Kidney epithelial cell (primary cell): Measurements from ENCODE around the gene KRTAP6-1. TPM values are rescaled to one million over a fixed set of nuclear protein-coding genes. Genes with fewer than 3 reads are reported as not detected.

Source experiments
- DNase-seq: peaks from one replicate; pipeline ENCODE4 v3.0.0-alpha.2; 2010; ENCODE audit warnings: low read depth
- H3K27me3 ChIP-seq: 2 replicates; pipeline ENCODE4 v1.6.0; 2011; ENCODE audit warnings: low read length; ENCODE audit not compliant: control insufficient read depth, insufficient read depth
- H3K36me3 ChIP-seq: 2 replicates; pipeline ENCODE4 v1.5.1; 2011; ENCODE audit warnings: low read length; ENCODE audit not compliant: control insufficient read depth, insufficient read depth
- H3K4me3 ChIP-seq: 2 replicates; pipeline ENCODE4 v1.5.1; 2011; ENCODE audit warnings: low read depth, mild to moderate bottlenecking, control low read depth, low read length
- total RNA-seq: library from RNA; depleted of rRNA; stranded (reverse); fragments of >200 nt; gene quantifications from 2 replicates; pipeline ENCODE4 v1.2.3, GENCODE V29; 2015
- TF ChIP-seq, protein P1 (sequence below): IDR thresholded peaks from 2 replicates; pipeline ENCODE4 v1.5.1; 2011; ENCODE audit warnings: mild to moderate bottlenecking, moderate library complexity, low read length, control low read depth, inconsistent platforms; ENCODE audit not compliant: insufficient read depth, poor library complexity, severe bottlenecking

The KRTAP6-1 gene
- total RNA-seq, 1 donor from 2014 or later, result not detected

DNA sequence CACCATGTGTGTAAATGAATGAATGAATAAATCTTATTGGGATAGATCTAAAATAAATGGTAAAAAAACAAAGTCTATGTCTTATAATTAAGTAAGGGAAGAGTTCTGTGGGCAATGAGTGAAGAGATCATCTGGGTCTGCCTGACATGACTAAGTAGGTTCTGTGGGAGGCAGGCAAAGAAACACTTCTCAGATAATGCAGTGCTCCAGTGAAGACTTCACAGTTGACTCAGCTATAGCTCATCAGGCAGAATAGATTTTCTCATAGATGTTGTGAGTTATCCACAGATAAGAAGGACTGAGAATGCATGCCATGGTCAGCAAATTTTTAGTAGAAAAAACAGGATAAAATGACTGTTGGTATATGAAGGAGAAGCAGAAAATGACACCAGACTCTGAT is 36.0 kb downstream of the KRTAP6-1 start:
- H3K36me3 ChIP-seq, result no peaks in the 10 kb centered on the region
- no peak for DNase-seq
- no peaks in the 10 kb centered on the region for H3K27me3 ChIP-seq
- TF ChIP-seq, protein P1, sequence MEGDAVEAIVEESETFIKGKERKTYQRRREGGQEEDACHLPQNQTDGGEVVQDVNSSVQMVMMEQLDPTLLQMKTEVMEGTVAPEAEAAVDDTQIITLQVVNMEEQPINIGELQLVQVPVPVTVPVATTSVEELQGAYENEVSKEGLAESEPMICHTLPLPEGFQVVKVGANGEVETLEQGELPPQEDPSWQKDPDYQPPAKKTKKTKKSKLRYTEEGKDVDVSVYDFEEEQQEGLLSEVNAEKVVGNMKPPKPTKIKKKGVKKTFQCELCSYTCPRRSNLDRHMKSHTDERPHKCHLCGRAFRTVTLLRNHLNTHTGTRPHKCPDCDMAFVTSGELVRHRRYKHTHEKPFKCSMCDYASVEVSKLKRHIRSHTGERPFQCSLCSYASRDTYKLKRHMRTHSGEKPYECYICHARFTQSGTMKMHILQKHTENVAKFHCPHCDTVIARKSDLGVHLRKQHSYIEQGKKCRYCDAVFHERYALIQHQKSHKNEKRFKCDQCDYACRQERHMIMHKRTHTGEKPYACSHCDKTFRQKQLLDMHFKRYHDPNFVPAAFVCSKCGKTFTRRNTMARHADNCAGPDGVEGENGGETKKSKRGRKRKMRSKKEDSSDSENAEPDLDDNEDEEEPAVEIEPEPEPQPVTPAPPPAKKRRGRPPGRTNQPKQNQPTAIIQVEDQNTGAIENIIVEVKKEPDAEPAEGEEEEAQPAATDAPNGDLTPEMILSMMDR, result no peak
- H3K4me3 ChIP-seq, result no peak overlapping the region

DNA sequence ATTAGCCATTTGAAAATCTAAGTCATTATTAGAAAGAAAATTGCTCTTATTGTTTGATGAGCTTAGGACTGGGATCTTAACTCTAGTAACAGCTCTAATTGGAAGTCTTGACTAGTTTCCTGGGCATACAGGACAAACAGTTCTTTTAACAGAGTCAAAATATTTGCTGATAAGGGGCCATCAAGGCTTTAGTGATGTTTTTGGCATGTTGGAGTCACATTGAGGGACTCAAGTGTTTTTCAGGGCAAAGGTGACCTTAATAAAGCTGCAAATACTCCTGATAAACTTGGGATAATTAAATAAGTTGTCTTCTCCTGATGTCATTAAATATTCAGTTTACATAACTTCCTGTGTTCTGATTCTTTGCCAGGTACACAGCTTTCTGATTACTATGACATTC is 46.1 kb downstream of the KRTAP6-1 start:
- H3K36me3 ChIP-seq, result no peaks in the 10 kb centered on the region
- no peaks in the 10 kb centered on the region for H3K27me3 ChIP-seq
- TF ChIP-seq, protein P1, result no peak
- no peak for DNase-seq
- H3K4me3 ChIP-seq, result no peak overlapping the region

DNA sequence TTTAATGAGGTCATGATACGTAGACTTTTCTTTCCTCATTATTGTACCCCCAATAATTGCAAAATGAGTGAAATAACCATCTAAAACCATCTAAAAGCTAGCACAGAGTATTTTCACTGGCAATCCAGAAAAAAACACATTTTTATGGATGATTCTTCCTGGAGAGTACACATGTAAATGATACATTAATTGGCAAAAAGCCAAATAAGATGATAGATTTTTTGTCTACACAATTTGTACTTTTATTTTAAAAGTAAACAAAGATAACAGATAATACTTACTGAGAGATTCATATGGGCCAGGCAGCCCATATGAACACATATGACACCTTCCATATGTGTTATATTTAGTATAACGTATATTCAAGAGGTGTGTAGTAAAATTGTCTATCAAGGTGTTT is 50.1 kb downstream of the KRTAP6-1 start:
- TF ChIP-seq, protein P1, result no peak
- H3K36me3 ChIP-seq, result no peaks in the 10 kb centered on the region
- DNase-seq, result no peak

More for the DNA sequence above, 50.1 kb downstream of the KRTAP6-1 start:
- Histone ChIP-seq H3K4me3 (no peak overlapping the region), H3K27me3 (no peaks in the 10 kb centered on the region)

Other genes starting within 250 kb of the KRTAP6-1 start
- gene KRTAP13-2, start 241.7 kb downstream of the KRTAP6-1 start, total RNA-seq, result not detected in 2 replicates
- not detected in 2 replicates for gene KRTAP13-1, start 217.9 kb downstream of the KRTAP6-1 start, total RNA-seq
- not detected in 2 replicates for gene KRTAP13-3, start 188.0 kb downstream of the KRTAP6-1 start, total RNA-seq
- not detected in 2 replicates for gene KRTAP13-4, start 183.7 kb downstream of the KRTAP6-1 start, total RNA-seq
- gene KRTAP15-1, start 173.7 kb downstream of the KRTAP6-1 start, total RNA-seq, result not detected in 2 replicates
- gene KRTAP19-1, start 133.6 kb downstream of the KRTAP6-1 start, total RNA-seq, result not detected in 2 replicates
- gene KRTAP19-2, start 126.5 kb downstream of the KRTAP6-1 start, total RNA-seq, result not detected in 2 replicates
- not detected in 2 replicates for gene KRTAP19-3, start 121.9 kb downstream of the KRTAP6-1 start, total RNA-seq
- gene KRTAP19-4, start 116.8 kb downstream of the KRTAP6-1 start, total RNA-seq, result not detected in 2 replicates
- gene KRTAP19-5, start 111.8 kb downstream of the KRTAP6-1 start, total RNA-seq, result not detected in 2 replicates
- not detected in 2 replicates for gene KRTAP19-6, start 72.1 kb downstream of the KRTAP6-1 start, total RNA-seq
- not detected in 2 replicates for gene KRTAP19-7, start 52.6 kb downstream of the KRTAP6-1 start, total RNA-seq
- not detected in 2 replicates for gene KRTAP22-2, start 23.5 kb downstream of the KRTAP6-1 start, total RNA-seq
- gene KRTAP6-3, start 21.5 kb downstream of the KRTAP6-1 start, total RNA-seq, result not detected in 2 replicates
- gene KRTAP6-2, start 15.0 kb downstream of the KRTAP6-1 start, total RNA-seq, result not detected in 2 replicates
- not detected in 2 replicates for gene KRTAP22-1, start 12.8 kb downstream of the KRTAP6-1 start, total RNA-seq
- gene KRTAP20-1, start 2.5 kb upstream of the KRTAP6-1 start, total RNA-seq, result not detected in 2 replicates
- gene KRTAP20-4, start 6.7 kb upstream of the KRTAP6-1 start, total RNA-seq, result not detected in 2 replicates
- not detected in 2 replicates for gene KRTAP20-2, start 21.3 kb upstream of the KRTAP6-1 start, total RNA-seq
- not detected in 2 replicates for gene KRTAP20-3, start 28.9 kb upstream of the KRTAP6-1 start, total RNA-seq
- gene KRTAP21-3, start 104.8 kb upstream of the KRTAP6-1 start, total RNA-seq, result not detected in 2 replicates
- not detected in 2 replicates for gene KRTAP21-2, start 133.3 kb upstream of the KRTAP6-1 start, total RNA-seq
- not detected in 2 replicates for gene KRTAP21-1, start 141.5 kb upstream of the KRTAP6-1 start, total RNA-seq
- gene KRTAP8-1, start 199.3 kb upstream of the KRTAP6-1 start, total RNA-seq, result not detected in 2 replicates
- gene KRTAP7-1, start 215.8 kb upstream of the KRTAP6-1 start, total RNA-seq, result not detected in 2 replicates